Effector CD8-positive, alpha-beta T cell (primary cell): Measurements from ENCODE around the gene MTRF1.
"Not testable (repeated sequence)": the region's sequence is repeated elsewhere in the genome, so short reads cannot be mapped to it uniquely, and the experiment has no call there.

Source experiments
- DNase-seq: peaks from one replicate; lab custom pipeline; 2025; lab: John Stamatoyannopoulos, UW

MTRF1 gene

DNA sequence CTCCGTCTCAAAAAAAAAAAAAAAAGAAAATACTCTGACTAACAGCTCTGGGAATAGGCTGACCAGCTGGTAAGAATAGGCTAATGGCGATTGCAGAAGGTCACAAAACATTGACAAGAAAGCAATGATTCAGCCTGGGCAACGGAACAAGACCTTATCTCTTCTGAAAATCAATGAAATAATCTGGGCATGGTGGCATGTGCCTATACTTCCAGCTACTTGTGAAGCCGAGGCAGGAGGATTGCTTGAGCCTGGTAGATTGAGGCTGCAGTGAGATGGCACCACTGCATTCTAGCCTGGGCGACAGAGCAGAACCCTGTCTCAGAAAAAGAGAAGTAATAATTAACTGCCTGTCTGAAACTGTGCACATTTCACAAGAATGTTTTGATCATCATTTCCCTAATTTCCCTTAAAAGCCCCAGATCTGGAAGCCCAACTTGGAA lies 18.8 kb upstream of the MTRF1 start:
- DNase-seq = no peak

DNA sequence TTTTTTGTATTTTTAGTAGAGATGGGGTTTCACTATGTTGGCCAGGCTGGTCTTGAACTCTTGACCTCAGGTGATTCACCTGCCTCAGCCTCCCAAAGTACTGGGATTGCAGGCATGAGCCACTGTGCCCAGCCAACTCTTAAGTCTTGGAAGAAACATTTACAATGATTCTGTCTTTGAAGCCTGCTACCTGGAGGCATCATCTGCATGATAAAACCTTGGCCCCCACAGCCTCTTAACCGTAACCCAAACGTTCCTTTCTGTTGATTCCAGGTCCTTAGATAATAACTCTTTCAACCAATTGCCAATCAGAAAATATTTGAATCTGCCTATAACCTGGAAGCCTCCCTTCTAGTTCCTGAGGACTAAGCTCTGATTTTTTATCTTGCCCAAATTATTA lies 15.8 kb upstream of the MTRF1 start:
- DNase-seq = not testable (repeated sequence)

DNA sequence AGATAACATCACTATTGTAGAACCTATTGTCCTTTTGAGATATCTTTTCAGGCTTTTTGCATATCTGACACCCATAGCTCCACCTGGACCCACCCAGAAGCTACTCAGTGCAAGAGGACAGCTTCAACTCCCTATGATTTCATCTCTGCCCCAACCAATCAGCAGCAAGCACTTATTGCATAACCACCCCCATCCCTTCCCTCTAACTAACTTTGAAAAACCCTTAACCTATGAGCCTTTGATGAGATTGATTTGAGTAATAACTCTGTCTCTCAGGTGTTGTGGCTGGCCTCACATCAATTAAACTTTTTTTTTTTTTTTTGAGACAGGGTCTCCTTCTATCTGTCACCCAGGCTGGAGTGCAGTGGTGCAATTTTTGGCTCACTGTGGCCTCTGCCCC lies 13.4 kb upstream of the MTRF1 start:
- DNase-seq = no peak

DNA sequence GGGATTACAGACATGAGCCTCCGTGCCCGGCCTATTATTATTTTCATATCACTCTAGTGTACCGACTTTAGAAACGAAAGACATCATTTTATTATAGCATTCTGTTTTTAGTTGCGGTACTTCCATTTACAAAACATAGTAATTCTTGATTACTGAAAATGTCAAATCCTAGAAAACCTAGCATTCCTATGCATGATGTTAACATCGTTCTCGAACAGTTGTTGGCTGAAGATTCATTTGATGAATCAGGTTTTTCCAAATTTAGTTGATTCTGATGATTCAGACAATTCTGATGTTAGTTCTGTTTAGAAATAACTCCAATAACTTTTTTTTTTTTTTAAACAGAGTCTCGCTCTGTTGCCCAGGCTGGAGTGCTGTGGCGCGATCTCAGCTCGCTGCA lies 11.5 kb upstream of the MTRF1 start:
- DNase-seq = no peak

DNA sequence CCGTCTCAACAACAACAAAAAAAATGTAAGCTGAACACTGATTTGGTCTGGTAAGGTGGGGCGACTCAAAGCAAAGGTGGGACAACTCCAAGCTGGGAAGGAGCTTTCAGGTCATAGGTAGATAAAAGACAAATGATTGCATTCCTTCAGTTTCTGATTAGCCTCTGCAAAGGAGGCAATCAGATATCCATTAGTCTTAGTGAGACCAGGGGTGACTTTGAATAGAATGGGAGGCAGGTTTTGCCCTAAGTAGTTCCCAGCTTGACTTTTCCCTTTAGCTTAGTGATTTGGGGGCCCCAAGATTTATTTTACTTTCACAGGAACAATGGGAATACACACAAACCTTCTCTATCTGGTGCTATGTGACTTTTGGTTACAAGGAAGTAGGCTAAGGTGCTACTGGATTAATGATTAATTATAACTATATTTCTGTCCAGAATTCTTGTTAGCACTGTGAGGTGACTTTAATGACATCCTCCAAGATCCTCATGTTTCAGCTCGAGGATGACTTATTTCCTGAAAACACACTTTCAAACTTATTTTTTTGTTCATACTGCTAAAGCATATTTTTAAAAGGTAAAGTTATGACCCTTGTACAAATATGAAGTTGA lies 10.6 kb upstream of the MTRF1 start:
- DNase-seq = no peak

DNA sequence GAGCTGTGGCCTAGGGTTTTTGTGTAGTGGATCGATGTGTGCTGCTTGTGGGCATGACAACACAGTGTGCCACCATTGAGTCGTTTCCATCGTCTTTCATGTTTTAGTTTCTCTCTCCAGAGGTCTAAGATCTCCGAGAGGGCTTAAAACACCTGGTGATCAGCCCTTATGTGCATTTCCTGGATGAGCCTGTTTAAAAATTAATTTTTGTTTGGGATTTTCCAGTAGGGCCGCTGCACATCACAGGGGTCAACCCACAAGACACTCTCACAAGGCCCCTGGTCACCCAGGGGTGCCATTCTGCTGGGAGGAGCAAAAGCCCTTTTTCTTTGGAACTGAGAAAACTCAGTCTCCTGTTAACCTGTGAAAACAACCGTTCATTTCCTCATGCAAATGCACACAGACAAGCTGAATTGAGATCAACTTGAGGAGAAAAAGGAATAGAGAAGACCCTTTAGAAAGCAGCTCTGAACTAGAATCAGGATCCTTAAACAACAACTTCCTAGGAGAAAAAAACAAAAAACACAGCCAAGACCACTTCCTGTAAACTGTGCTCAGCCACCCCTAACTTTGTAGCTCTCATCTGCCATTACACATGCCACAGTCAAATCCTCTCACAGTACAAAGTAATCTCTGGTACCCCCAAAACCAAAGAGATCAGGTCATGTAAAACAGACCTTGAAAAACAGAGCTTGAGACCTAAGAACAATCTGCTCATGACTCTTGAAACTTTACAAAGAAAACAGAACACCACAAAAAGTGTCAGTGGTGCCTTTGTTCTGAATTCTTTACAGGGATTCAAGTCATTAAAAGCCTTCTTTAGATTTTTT lies 8.3 kb upstream of the MTRF1 start:
- no peak for DNase-seq

DNA sequence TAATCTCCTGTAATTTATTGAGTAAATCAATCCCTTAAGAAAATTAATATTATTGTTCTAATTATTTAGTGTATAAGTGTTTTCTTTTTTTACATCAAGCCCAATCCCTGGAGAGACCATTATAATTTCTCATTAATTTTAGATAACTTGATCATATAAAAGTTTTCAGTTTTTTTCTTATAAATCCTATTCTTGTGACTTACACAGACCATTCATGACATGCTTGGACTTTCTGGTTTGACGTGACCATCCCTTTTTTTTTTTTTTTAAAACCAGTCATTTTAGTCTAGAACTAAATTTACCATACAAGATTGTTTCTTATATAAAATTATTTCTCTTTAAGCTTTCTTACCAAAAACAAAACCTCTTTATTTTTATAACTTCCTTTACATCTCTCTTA lies 5.4 kb upstream of the MTRF1 start:
- no peak for DNase-seq

DNA sequence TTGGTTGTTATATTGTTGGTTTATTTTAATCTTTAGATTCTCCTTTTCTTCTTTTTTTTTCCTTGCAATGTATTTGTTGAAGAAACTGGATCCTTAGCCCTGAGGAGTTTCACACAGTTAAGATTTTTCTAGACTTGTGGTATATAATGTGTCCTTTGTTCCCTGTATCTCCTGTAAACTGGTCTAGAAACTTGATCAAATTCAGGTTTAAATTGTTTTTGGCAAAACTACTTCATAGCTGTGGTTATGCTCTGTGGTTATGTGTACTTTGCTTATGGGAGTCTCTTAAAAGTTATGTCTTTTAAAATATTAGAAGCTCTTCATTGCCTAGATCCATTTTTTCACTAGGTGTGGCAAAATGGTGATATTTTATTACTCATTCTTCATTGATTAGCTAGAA lies 3.7 kb upstream of the MTRF1 start:
- no peak for DNase-seq

DNA sequence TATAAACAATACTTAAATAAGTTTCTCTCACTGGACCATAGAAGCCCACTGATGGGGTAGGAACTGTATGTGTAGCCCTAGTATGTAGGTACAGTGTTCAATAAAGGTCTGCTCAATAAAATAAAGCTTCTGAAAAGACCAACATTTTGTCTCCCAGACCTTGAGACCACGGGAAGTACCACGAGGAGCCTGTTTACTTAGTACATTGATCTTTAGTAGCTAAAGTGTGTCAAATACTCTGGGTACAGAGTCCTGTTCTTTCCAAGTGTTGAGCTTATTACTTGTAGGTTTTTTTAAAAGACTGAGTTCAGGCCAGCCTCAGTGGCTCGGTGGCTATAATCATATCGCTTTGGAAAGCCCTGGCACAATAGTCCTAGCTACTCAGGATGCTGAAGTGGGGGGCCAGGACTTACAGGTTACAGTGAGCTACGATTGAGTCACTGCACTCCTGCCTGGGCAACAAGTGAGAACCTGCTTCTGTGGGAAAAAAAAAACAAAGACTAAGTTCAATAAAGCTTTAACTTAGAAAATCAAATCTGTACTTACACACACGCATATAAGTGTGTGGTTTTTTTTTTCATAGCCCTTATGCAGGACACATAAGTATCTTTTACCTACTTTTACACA lies 3.4 kb downstream of the MTRF1 start:
- DNase-seq = no peak

DNA sequence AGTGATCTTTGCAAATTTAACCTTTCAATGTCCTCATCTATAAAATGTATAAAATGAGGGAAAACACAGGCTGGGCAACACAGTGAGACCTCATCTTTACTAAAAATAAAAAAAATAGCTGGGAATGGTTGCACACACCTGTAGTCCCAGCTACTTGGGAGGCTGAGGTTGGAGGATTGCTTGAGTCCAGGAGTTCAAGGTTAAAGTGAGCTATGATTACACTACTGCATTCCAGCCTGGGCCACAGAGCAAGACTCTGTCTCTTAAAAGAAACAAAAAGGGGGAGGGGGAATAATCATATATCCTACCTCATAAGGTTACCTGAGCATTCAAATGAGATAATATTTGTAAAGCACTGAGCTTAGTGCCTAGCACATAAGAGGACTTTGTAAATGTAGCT lies 5.8 kb downstream of the MTRF1 start:
- DNase-seq = no peak

DNA sequence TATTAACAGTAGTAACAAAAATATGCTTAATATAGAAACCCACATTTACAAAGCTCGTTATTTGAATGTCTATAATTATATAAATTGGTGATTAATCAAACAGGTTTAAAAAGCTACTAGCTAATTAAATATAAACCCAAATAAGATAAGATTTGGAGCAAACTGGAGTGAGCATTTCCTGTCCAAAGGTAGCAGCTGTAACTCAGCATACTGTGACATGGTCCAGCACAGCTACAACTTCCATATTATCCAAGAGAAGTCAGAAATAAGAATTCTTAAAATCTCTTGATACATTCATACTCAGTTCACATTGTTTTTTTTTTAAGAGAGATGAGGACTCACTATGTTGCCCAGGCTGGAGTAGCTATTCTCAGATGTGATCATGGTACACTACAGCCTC lies 8.5 kb downstream of the MTRF1 start:
- no peak for DNase-seq

DNA sequence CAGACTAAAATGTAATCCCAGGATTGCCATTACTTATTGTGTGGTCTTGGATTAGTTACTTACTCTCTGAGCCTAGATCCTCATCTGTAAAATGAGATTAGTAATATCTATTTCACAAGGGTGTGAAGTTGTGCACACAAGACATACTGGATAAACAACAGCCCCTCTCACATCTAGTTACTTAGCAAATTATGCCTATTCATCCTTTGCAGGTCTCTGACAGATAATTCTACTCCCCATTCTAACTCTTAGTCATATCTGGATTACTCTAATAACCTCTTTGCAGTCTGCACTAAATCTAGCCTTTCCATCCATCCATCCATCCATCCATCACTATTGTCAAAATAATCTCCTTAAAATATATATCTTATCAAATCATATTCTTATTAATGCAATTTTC lies 12.4 kb downstream of the MTRF1 start:
- no peak for DNase-seq

DNA sequence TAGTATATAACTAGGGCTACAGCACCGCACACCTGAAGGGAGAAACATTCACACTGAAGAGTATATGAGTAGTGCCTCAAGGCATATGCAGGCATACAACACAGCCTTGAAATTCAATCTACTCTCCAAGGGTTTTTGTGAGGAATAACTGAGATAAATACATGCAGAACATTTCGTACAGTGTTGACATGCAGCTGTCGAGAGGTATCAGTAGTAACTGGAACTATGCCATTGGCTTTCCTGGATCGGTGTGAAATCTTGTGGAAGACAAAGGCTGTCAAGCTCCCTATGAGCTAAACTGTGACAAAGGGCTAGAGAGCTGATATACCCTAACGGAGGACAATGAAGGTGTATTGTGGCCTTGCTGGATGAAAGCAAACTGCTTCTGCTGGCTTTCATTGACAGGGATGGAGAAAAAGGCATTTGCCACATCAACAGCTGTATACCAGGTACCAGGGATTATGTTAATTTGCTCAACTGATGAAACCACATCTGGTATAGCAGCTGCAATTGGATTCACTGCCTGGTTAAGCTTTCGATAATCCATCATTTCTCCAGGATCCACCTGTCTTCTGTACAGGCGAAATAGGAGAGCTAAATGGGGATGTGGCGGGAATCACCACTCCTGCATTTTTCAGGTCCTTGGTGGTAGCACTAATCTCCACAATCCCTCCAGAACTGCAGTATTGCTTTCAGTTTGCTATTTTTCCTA lies 16.3 kb downstream of the MTRF1 start:
- DNase-seq = no peak

DNA sequence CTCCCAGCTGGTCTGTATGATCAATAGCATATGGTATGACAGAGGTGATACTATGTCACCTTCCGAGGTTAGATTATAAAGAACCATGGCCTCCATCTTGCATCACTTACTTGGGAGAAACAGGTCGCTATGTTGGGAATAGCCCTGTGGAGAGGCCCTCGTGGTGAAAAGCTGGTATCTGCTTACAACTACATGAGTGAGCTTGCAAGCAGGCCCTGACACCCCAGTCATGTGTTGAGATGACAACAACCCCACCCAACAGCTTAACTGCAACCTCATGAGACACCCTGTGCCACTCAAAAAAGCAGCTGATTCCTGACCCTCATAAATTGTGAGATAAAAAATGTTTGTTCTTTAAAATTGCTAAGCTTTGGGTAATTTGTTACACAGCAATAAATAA lies 18.8 kb downstream of the MTRF1 start:
- DNase-seq = no peak

DNA sequence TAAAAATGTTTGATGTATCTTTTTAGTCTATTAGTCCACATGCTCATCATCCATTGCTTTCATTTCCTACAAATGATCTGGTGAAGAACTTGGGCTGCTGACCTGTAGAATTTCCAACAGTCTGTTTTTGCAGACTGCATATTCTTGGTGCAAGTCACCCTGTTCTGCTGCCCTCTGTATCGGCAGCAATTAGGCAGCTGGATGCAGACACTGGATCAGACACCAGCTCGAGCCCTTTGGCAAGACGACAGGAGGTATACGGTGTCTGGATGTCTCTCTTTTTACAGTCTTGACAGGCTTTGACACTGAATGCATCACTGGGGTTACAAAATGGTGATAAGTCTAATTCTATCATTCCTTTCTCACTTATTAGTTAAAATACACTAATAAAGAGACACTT lies 21.8 kb downstream of the MTRF1 start:
- DNase-seq = no peak

DNA sequence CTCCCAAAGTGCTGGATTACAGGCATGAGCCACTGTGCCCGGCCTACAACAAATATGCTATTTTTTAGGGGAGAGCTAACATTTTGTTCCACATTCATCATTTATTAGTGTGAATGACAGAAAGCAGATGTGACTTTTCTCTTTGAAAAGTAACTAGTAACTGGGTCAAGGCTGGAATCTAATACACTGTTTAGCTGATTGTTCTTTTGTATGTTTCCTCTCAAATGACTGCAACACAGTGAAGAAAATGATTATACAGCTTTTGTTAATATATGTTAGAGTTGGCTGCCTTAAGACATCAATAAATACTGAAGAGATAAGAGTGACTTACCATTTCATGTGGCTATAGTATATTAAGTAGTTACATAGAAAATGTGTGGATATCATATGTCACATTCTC lies 27.0 kb downstream of the MTRF1 start:
- DNase-seq = no peak

DNA sequence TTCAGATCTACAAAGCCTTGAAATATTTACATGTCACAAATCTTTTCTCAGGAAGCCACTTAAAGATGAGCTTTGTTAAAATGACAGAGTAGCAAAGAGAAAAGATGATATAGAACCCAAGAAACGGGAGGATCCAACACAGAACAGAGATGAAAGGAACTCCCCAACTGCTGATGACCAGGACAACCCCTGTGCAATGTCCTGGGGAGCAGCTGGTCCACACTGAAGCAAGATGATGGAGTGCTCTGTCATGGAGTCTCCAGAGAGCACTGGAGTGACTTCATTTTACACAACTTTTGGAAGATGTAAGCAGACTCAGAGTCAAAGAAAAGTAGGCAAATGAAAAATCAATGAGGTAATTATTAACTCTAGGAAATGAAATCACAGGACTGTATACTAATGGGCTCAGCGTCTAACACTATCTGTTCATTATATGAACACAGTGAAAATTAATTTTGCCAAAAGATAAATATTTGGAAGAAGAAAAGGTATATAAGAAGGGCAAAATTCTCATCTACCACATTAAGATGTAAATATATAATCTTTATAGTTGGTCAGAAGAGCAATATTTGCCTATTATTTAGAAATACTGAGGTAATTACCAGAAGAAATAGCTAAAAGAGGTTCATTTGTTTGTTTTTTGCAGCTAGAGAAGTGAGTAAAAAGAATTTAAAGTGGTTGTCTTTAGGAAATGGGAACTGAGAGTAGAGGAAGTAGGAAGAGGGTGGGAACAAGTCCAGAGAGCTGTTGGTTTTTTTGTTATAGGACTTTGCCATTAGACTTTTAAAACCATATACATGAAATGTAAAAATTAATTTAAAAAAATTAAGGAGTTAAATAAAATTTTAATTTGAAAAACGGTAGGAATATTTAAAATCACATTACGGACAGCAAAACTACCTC lies 30.5 kb downstream of the MTRF1 start:
- DNase-seq = no peak

DNA sequence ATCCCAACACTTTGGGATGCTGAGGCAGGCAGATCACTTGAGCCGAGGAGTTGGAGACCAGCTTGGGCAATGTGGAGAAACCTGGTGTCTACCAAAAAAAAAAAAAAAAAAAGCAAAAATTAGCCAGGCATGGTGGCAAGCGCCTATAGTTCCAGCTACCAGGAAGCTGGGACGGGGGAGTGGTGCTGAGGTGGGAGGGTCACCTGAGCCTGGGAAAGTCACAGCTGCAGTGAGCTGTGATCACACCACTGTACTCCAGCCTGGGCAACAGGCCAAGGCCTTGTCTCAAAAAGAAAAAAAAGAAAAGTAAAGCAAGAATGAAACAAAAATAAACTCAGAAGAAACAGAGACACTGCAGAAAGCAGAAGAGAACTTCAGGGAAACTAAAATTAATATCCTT lies 31.6 kb downstream of the MTRF1 start:
- DNase-seq = no peak

DNA sequence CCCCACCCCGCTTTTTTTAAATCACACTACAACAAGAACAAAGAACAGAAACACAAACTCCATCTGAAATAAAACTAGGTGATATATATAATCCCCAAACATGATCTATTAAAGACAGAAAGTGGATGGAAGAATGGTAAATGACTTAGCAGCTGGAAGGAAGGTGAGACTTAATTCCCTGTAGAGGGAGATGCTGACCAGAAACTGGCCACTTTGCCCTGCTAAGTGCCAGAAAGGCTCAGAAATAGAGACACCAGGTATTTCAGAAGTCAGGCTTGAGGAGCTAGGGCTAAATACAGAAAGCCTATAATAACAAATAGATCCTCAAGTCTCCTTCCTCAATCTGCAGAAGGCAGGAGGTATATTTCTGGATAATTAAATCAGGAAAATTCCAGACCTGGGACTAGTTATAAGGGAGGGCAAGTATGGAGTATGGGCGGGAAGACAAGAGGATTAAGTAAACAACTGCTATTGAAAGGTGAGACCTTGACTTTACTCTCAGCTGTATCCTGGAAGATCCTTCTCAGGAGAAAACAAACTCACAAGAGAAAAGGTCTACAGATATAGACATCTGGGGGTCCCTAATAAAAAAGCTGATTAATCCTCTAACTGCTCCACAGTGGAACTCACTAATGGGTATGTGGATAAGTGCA lies 32.2 kb downstream of the MTRF1 start:
- no peak for DNase-seq

DNA sequence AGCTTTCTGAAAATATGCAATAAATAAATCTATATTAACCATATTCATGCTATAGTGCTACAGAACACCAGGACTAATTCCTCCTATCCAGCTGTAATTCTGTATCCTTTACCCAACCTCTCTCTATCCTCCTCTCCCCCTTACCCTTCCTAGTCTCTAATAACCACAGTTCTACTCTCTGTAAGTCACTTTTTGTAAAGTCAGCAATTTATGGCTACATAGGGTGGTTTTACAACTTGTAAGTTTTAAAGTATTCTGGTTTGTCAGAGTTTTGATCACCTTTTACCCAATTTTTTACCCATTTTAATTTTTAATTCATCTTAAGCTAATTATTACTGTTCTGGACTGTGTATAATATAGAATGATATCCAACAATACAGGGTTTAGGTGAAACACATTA lies 34.0 kb downstream of the MTRF1 start:
- no peak for DNase-seq
